OCI-LY3 (cell line): Measurements from ENCODE around the gene RREB1.

ENCODE experiments used
- EZH2phosphoT487 ChIP-seq: fragments of 200-600 bp; shearing (Covaris generic); IDR thresholded peaks from 2 replicates; pipeline ENCODE4 v1.6.1; 2018; ENCODE audit warnings: antibody characterized with exemption, mixed run types, low read depth
- TF ChIP-seq, protein P1 (sequence below): fragments of 200-600, 300-600 bp; sonication (generic); IDR thresholded peaks from 2 replicates; pipeline ENCODE4 v1.5.1; 2014; ENCODE audit warnings: antibody characterized with exemption, low read length, low read depth

DNA sequence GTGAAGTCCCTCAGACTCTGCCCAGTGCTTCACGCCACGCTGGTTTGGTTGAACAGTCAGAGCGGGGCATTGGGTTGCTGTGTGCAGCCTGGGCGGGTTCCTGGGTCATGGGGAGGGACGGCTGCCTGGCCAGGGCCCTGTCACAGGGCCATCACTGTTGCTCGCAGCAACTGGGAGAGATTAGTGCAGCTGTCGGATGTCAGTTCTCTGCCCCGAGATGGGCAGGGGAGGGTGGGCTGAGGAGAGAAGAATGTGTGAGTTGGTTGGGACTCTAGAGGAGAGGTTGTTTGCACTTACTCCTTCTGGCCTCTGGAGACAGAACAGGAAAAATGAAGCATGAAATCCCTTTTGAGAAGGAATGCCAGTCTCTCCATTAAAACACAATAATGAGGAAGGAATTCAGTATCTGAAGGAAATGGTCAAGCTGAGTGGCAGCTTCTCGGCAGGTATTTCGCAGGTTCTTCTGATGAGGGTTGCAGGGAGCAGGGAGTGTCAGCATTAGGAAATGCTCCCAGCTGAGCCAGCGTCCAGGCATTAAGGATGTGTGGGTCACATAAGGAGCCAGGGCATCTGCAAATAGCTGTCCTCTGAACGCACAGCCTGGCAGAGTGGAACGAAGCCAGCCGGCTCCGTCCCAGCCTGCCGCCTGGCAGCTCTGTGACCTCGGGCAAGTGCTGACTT, 109.3 kb downstream of the RREB1 start:
- TF ChIP-seq, protein P1, sequence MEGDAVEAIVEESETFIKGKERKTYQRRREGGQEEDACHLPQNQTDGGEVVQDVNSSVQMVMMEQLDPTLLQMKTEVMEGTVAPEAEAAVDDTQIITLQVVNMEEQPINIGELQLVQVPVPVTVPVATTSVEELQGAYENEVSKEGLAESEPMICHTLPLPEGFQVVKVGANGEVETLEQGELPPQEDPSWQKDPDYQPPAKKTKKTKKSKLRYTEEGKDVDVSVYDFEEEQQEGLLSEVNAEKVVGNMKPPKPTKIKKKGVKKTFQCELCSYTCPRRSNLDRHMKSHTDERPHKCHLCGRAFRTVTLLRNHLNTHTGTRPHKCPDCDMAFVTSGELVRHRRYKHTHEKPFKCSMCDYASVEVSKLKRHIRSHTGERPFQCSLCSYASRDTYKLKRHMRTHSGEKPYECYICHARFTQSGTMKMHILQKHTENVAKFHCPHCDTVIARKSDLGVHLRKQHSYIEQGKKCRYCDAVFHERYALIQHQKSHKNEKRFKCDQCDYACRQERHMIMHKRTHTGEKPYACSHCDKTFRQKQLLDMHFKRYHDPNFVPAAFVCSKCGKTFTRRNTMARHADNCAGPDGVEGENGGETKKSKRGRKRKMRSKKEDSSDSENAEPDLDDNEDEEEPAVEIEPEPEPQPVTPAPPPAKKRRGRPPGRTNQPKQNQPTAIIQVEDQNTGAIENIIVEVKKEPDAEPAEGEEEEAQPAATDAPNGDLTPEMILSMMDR, result no peak
- no peak for TF ChIP-seq EZH2phosphoT487
